ENCODE measurements around the gene NR1I2.

GRCh38 chr3:119765239-119765638 is 16.7 kb upstream of the NR1I2 start:
- TF ChIP-seq CTCF (IDR thresholded peaks at IDR 0.05 in 2 of 3, conservative IDR thresholded peaks at IDR 0.05 in 1 of 3; ENCODE audit: insufficient read depth in 2 of 3, low read depth in 1 of 3, low read length in 3 of 3): no peak
- no peak for TF ChIP-seq PCBP1 (IDR thresholded peaks at IDR 0.05; ENCODE audit: low read depth, low read length, poor library complexity, severe bottlenecking)
- TF ChIP-seq MECOM (CRISPR knock-in tag; IDR thresholded peaks at IDR 0.05): no peak
- no peak for TF ChIP-seq CREB3 (tag; conservative IDR thresholded peaks at IDR 0.05; ENCODE audit: low read depth)
- TF ChIP-seq ZNF551 (CRISPR knock-in tag; IDR thresholded peaks at IDR 0.05): no peak

All from K562 (cell line).